Astrocyte (in vitro differentiated cells and primary cell): ENCODE measurements around the gene DLK1. TPM values are rescaled to one million over a fixed set of nuclear protein-coding genes. Genes with fewer than 3 reads are reported as not detected.

ENCODE experiments used
- DNase-seq: peaks from one replicate; pipeline ENCODE4 v3.0.0-alpha.2; 2010; ENCODE audit warnings: low read depth
- FAIRE-seq: peaks from 2 replicates; lab custom pipeline; 2011; peaks lifted over from hg19 to GRCh38; lab: Jason Lieb, UNC
- H2AFZ ChIP-seq: 2 replicates; pipeline ENCODE4 v1.6.0; 2012; ENCODE audit warnings: low read depth, low read length, inconsistent platforms
- H3K27ac ChIP-seq: 2 replicates; pipeline ENCODE4 v1.5.1; 2011; ENCODE audit warnings: low read depth, low read length, inconsistent platforms
- H3K27me3 ChIP-seq: 2 replicates; pipeline ENCODE4 v1.6.0; 2011; ENCODE audit warnings: low read length, inconsistent platforms; ENCODE audit not compliant: insufficient read depth
- H3K36me3 ChIP-seq: 2 replicates; pipeline ENCODE4 v1.5.1; 2011; ENCODE audit warnings: low read length, inconsistent platforms; ENCODE audit not compliant: insufficient read depth
- H3K4me1 ChIP-seq: 2 replicates; pipeline ENCODE4 v1.5.1; 2011; ENCODE audit warnings: low read length, inconsistent platforms; ENCODE audit not compliant: insufficient read depth
- H3K4me2 ChIP-seq: 2 replicates; pipeline ENCODE4 v1.6.0; 2012; ENCODE audit warnings: low read length, inconsistent platforms
- H3K4me3 ChIP-seq: 2 replicates; pipeline ENCODE4 v1.5.1; 2011; ENCODE audit warnings: low read depth, mild to moderate bottlenecking, low read length, inconsistent platforms; ENCODE audit not compliant: insufficient read depth
- H3K79me2 ChIP-seq: 2 replicates; pipeline ENCODE4 v1.6.0; 2012; ENCODE audit warnings: mild to moderate bottlenecking, low read length, inconsistent platforms; ENCODE audit not compliant: insufficient read depth
- H3K9ac ChIP-seq: 2 replicates; pipeline ENCODE4 v1.6.0; 2012; ENCODE audit warnings: mild to moderate bottlenecking, low read length, inconsistent platforms
- H3K9me3 ChIP-seq: 2 replicates; pipeline ENCODE4 v1.5.1; 2012; ENCODE audit warnings: low read depth, mild to moderate bottlenecking, low read length, inconsistent platforms; ENCODE audit not compliant: insufficient read depth
- H4K20me1 ChIP-seq: 2 replicates; pipeline ENCODE4 v1.6.0; 2012; ENCODE audit warnings: low read length, inconsistent platforms; ENCODE audit not compliant: insufficient read depth
- H3K27ac Mint-ChIP-seq: one replicate; pipeline ENCODE4 v1.8.0; 2021; ENCODE audit warnings: mild to moderate bottlenecking, mixed read lengths; ENCODE audit not compliant: unreplicated experiment
- H3K27me3 Mint-ChIP-seq: one replicate; pipeline ENCODE4 v1.8.0; 2021; ENCODE audit warnings: low read depth, mixed read lengths; ENCODE audit not compliant: unreplicated experiment
- H3K36me3 Mint-ChIP-seq: one replicate; pipeline ENCODE4 v1.8.0; 2021; ENCODE audit warnings: low read depth, mixed read lengths; ENCODE audit not compliant: unreplicated experiment
- H3K4me1 Mint-ChIP-seq: one replicate; pipeline ENCODE4 v1.8.0; 2021; ENCODE audit warnings: low read depth, mixed read lengths; ENCODE audit not compliant: unreplicated experiment
- H3K4me3 Mint-ChIP-seq: one replicate; pipeline ENCODE4 v1.8.0; 2021; ENCODE audit warnings: mild to moderate bottlenecking, moderate library complexity, mixed read lengths; ENCODE audit not compliant: unreplicated experiment
- H3K9me3 Mint-ChIP-seq: one replicate; pipeline ENCODE4 v1.8.0; 2021; ENCODE audit warnings: mild to moderate bottlenecking, mixed read lengths; ENCODE audit not compliant: unreplicated experiment
- CTCF ChIP-seq: IDR thresholded peaks from 2 replicates; pipeline ENCODE4 v1.5.1; 2011; ENCODE audit warnings: low read depth, mild to moderate bottlenecking, inconsistent platforms, low read length, moderate library complexity; ENCODE audit not compliant: insufficient read depth
- EZH2 ChIP-seq: IDR thresholded peaks from 2 replicates; pipeline ENCODE4 v1.6.1; 2012; ENCODE audit warnings: mild to moderate bottlenecking, low read length, inconsistent platforms; ENCODE audit not compliant: insufficient read depth
- total RNA-seq: library from RNA; stranded (reverse); gene quantifications from 2 replicates; pipeline ENCODE4 v1.2.1, GENCODE V29; 2021

The DLK1 gene
- total RNA-seq, 1 donor from 2014 or later = 2.7 TPM

GRCh38 chr14:100777818-100778525, 51.3 kb downstream of the DLK1 start:
- H2AFZ ChIP-seq = no peak overlapping the region
- no peaks in the 10 kb centered on the region for H3K4me1 ChIP-seq
- FAIRE-seq = no peak
- DNase-seq = no peak
- H3K4me1 Mint-ChIP-seq = no peaks in the 10 kb centered on the region
- no peaks in the 10 kb centered on the region for H3K79me2 ChIP-seq
- no peak overlapping the region for H3K9ac ChIP-seq
- no peak overlapping the region for H3K27ac ChIP-seq
- no peak overlapping the region for H3K4me3 ChIP-seq
- peaks cover 2% of the 10 kb centered on the region for H3K9me3 Mint-ChIP-seq
- H3K9me3 ChIP-seq = no peaks in the 10 kb centered on the region
- TF ChIP-seq CTCF (no peak), EZH2 (no peak)
- peak overlapping the region; percentile 42 for H3K27ac Mint-ChIP-seq
- H4K20me1 ChIP-seq = no peaks in the 10 kb centered on the region
- peaks cover 3% of the 10 kb centered on the region for H3K36me3 Mint-ChIP-seq
- no peak overlapping the region for H3K4me2 ChIP-seq
- no peaks in the 10 kb centered on the region for H3K36me3 ChIP-seq
- H3K4me3 Mint-ChIP-seq = no peak overlapping the region
- peaks cover 60% of the 10 kb centered on the region for H3K27me3 Mint-ChIP-seq
- peaks cover 2% of the 10 kb centered on the region for H3K27me3 ChIP-seq

GRCh38 chr14:100778526-100778882, 51.8 kb downstream of the DLK1 start:
- Mint-ChIP-seq H3K4me3 (no peak overlapping the region), H3K36me3 (peaks cover 3% of the 10 kb centered on the region), H3K4me1 (no peaks in the 10 kb centered on the region), H3K27ac (no peak overlapping the region), H3K9me3 (peaks cover 2% of the 10 kb centered on the region), H3K27me3 (peaks cover 63% of the 10 kb centered on the region)
- no peaks in the 10 kb centered on the region for H3K79me2 ChIP-seq
- H3K9me3 ChIP-seq = no peaks in the 10 kb centered on the region
- H3K36me3 ChIP-seq = no peaks in the 10 kb centered on the region
- FAIRE-seq (no peak), DNase-seq (no peak)
- no peaks in the 10 kb centered on the region for H4K20me1 ChIP-seq
- TF ChIP-seq CTCF (no peak), EZH2 (no peak)
- H3K27me3 ChIP-seq = peaks cover 2% of the 10 kb centered on the region
- H3K4me2 ChIP-seq = no peak overlapping the region
- no peak overlapping the region for H2AFZ ChIP-seq
- no peaks in the 10 kb centered on the region for H3K4me1 ChIP-seq
- H3K27ac ChIP-seq = no peak overlapping the region
- no peak overlapping the region for H3K9ac ChIP-seq
- H3K4me3 ChIP-seq = no peak overlapping the region

- no peak overlapping the region for H3K27ac ChIP-seq
- H4K20me1 ChIP-seq = no peaks in the 10 kb centered on the region
- DNase-seq = no peak
- no peak overlapping the region for H3K27ac Mint-ChIP-seq
- no peaks in the 10 kb centered on the region for H3K79me2 ChIP-seq
- no peak overlapping the region for H3K9ac ChIP-seq
- H3K4me3 Mint-ChIP-seq = no peak overlapping the region
- H2AFZ ChIP-seq = no peak overlapping the region
- no peaks in the 10 kb centered on the region for H3K4me1 Mint-ChIP-seq
- peaks cover 2% of the 10 kb centered on the region for H3K27me3 ChIP-seq
- no peak for FAIRE-seq
- H3K4me1 ChIP-seq = no peaks in the 10 kb centered on the region
- H3K9me3 ChIP-seq = no peaks in the 10 kb centered on the region
- peaks cover 3% of the 10 kb centered on the region for H3K36me3 Mint-ChIP-seq
- TF ChIP-seq CTCF (no peak), EZH2 (no peak)
- no peaks in the 10 kb centered on the region for H3K36me3 ChIP-seq
- peaks cover 61% of the 10 kb centered on the region for H3K27me3 Mint-ChIP-seq
- no peak overlapping the region for H3K4me3 ChIP-seq
- H3K9me3 Mint-ChIP-seq = peaks cover 2% of the 10 kb centered on the region
- H3K4me2 ChIP-seq = no peak overlapping the region
Measured at GRCh38 chr14:100778951-100779690, 52.4 kb downstream of the DLK1 start.
